Type B pancreatic cell (in vitro differentiated cells): Measurements from ENCODE around the gene FLVCR2. TPM values are rescaled to one million over a fixed set of nuclear protein-coding genes. Genes with fewer than 3 reads are reported as not detected.
A peak's percentile ranks its signal among the peaks of the same experiment; 100 is the strongest.

Experiments used
- DNase-seq: peaks from one replicate; pipeline ENCODE4 v3.0.0; 2021; ENCODE audit warnings: mixed read lengths; ENCODE audit not compliant: unreplicated experiment; ENCODE audit errors: extremely low spot score
- H3K27ac Mint-ChIP-seq: 2 replicates; pipeline ENCODE4 v1.8.0; 2021; ENCODE audit warnings: mild to moderate bottlenecking, mixed read lengths
- H3K27me3 Mint-ChIP-seq: 2 replicates; pipeline ENCODE4 v1.8.0; 2021; ENCODE audit warnings: mixed read lengths
- H3K36me3 Mint-ChIP-seq: 2 replicates; pipeline ENCODE4 v1.8.0; 2021; ENCODE audit warnings: mixed read lengths
- H3K4me1 Mint-ChIP-seq: one replicate; pipeline ENCODE4 v1.8.0; 2021; ENCODE audit warnings: mixed read lengths; ENCODE audit not compliant: unreplicated experiment
- H3K4me3 Mint-ChIP-seq: 2 replicates; pipeline ENCODE4 v1.8.0; 2021; ENCODE audit warnings: mild to moderate bottlenecking, mixed read lengths
- H3K9me3 Mint-ChIP-seq: 2 replicates; pipeline ENCODE4 v1.8.0; 2021; ENCODE audit warnings: mixed read lengths
- total RNA-seq: library from RNA; stranded (reverse); gene quantifications from 2 replicates; pipeline ENCODE4 v1.2.1, GENCODE V29; 2021; ENCODE audit warnings: low replicate concordance
- TF ChIP-seq, protein P1 (sequence below): fragments of 200-600 bp; sonication (generic); conservative IDR thresholded peaks from 2 replicates; pipeline ENCODE4 v1.5.0; 2021; ENCODE audit warnings: antibody characterized with exemption, mild to moderate bottlenecking

FLVCR2 gene
- total RNA-seq, 1 donor from 2014 or later, result 5.6 TPM

DNA sequence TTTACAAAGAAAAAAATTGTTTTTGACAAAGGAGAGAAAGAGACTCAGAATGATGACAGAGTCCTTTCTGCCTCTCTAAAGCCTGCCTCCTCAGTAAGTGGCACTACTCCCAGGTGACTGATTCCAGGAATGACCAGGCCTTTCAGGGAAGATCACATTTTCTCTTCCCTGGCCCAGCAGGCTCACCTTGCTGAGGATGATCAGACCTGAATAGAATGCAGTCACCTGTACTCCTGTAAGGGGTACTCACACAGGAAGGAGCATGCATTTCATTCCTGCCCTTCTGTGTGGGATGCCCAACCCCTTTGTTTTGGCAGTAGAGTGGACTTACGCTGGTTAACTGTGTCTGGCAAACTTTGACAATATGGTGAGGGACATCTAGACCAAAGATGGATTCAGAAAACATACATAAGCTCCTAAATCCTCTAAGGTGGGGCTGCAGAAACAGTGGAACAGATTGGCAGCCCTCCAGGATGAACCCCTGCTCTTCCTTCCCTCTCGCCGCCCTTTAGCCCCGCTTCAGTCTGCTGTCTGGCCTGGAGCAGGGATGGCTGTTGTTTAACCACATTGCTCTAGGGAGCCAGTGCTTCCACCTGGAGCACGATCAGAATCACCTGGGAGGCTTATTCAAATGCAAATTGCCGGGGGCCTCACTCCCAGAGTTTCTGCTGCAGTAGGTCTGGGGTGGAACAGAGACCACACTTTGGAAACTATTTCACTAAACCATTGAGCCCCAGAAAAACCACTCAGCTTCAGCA, 52.5 kb downstream of the FLVCR2 start:
- Mint-ChIP-seq H3K9me3 (peaks cover 6% of the 10 kb centered on the region), H3K4me3 (no peak overlapping the region), H3K27me3 (peaks cover 3% of the 10 kb centered on the region), H3K4me1 (peaks cover 8% of the 10 kb centered on the region), H3K27ac (no peak overlapping the region), H3K36me3 (peaks cover 4% of the 10 kb centered on the region)
- DNase-seq, result no peak
- TF ChIP-seq, protein P1, sequence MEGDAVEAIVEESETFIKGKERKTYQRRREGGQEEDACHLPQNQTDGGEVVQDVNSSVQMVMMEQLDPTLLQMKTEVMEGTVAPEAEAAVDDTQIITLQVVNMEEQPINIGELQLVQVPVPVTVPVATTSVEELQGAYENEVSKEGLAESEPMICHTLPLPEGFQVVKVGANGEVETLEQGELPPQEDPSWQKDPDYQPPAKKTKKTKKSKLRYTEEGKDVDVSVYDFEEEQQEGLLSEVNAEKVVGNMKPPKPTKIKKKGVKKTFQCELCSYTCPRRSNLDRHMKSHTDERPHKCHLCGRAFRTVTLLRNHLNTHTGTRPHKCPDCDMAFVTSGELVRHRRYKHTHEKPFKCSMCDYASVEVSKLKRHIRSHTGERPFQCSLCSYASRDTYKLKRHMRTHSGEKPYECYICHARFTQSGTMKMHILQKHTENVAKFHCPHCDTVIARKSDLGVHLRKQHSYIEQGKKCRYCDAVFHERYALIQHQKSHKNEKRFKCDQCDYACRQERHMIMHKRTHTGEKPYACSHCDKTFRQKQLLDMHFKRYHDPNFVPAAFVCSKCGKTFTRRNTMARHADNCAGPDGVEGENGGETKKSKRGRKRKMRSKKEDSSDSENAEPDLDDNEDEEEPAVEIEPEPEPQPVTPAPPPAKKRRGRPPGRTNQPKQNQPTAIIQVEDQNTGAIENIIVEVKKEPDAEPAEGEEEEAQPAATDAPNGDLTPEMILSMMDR, result no peak

DNA sequence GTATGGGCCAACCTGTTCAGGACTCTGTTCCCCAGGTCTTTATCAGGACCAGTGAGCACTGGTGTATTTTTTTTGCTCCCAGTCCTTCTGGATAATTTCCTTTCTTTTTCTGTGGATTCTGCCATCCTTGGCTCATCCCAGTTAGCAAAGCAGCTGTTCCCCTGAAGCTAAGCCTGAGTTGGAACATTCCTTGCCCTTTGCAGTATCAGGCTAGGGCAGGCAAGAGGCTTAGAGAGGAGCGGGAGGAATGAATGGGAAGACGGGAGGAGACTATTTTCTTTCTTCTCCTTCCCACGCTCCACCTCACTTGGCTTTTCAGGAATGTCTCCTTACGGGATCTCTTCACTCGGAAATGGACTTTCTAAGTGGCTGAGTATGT, 53.0 kb downstream of the FLVCR2 start:
- no peak overlapping the region for H3K4me3 Mint-ChIP-seq
- no peak overlapping the region for H3K27ac Mint-ChIP-seq

DNA sequence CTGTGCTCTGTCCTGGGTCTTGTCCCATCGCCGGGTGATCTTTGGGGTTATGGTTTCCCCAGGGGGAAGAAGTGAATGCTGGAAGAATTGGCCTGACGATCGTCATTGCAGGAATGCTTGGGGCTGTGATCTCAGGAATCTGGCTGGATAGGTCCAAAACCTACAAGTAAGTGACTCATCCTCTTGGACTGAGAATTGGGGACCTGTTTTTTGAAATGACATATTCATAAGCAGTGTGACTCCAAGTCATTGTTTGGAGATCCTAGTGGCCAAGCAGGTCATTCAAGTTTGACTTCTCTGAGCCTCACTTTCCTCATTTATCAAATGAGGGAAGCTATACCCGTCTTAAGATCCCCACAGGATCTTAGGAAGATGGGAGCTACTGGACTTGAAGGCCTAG, 56.4 kb downstream of the FLVCR2 start:
- Mint-ChIP-seq H3K9me3 (peaks cover 6% of the 10 kb centered on the region), H3K4me1 (peaks cover 8% of the 10 kb centered on the region), H3K27me3 (peaks cover 3% of the 10 kb centered on the region), H3K36me3 (peaks cover 4% of the 10 kb centered on the region), H3K4me3 (peak overlapping the region; percentile 69), H3K27ac (peak overlapping the region; percentile 91)
- TF ChIP-seq, protein P1, result no peak
- no peak for DNase-seq

More for the DNA sequence above, 53.0 kb downstream of the FLVCR2 start:
- Mint-ChIP-seq H3K36me3 (peaks cover 4% of the 10 kb centered on the region), H3K4me1 (peaks cover 8% of the 10 kb centered on the region), H3K9me3 (peaks cover 6% of the 10 kb centered on the region), H3K27me3 (peaks cover 3% of the 10 kb centered on the region)
- no peak for DNase-seq
- TF ChIP-seq, protein P1, result no peak

DNA sequence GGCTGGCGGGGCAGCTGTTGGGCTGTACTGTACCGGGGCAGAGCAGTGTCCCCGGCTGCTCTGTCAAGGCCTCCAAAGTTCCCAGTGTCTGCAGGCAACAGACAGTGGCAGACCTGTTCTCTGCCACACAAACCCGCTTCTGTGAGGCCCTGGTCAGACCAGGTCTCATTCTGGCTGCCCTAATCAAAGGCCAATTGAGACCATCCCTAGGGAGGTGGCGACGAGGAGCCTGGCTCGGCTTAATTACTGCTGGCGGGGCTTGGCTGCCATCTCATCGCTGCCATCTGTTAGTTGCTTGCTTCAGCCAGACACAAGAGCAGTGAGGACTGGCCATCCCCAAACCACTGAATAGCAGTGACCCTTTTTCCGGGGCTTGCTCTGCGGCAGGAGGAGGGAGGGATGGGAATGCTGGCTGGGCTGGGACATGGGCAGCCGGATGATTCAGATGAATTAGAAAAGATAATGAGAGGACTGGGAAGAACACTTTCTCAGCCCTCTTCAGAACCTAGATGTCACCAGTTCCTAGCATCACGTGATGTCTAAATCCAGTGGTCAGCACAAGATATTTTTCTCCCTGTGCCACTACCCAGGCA, 57.8 kb downstream of the FLVCR2 start:
- DNase-seq, result no peak
- TF ChIP-seq, protein P1, result no peak
- peak overlapping the region; percentile 61 for H3K27ac Mint-ChIP-seq
- no peak overlapping the region for H3K4me3 Mint-ChIP-seq
- H3K27me3 Mint-ChIP-seq, result peaks cover under 1% of the 10 kb centered on the region
- peaks cover 6% of the 10 kb centered on the region for H3K9me3 Mint-ChIP-seq
- H3K4me1 Mint-ChIP-seq, result peaks cover 8% of the 10 kb centered on the region
- H3K36me3 Mint-ChIP-seq, result peaks cover 4% of the 10 kb centered on the region

DNA sequence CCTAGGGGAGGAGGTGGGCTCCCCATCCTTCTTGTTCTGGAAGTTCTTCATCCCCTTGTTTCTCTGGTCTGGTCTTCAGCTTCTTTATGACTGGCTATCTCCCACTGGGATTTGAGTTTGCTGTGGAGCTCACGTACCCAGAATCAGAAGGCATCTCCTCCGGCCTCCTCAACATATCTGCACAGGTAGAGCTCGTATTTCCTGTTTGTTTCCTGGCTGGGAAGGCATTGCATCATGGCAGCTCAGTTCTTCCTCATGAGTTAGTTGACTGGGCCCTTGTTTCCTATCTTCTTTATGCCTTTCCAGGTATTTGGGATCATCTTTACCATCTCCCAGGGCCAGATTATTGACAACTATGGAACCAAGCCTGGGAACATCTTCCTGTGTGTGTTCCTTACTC, 62.5 kb downstream of the FLVCR2 start:
- Mint-ChIP-seq H3K4me1 (no peaks in the 10 kb centered on the region), H3K27ac (peak overlapping the region; percentile 75)
- DNase-seq, result no peak

More for the DNA sequence above, 62.5 kb downstream of the FLVCR2 start:
- Mint-ChIP-seq H3K9me3 (no peaks in the 10 kb centered on the region), H3K27me3 (no peaks in the 10 kb centered on the region), H3K4me3 (peak overlapping the region; percentile 37), H3K36me3 (peaks cover 3% of the 10 kb centered on the region)
- TF ChIP-seq, protein P1, result no peak
